BE2C (cell line): ENCODE data around the gene TNKS2.

Experiments
- DNase-seq: peaks from one replicate; pipeline ENCODE4 v3.0.0-alpha.2; 2020
- H3K27me3 ChIP-seq: fragments of 250-450 bp; sonication (Bioruptor Pico); 2 replicates; pipeline ENCODE4 v1.5.1; 2020; ENCODE audit warnings: mild to moderate bottlenecking
- H3K36me3 ChIP-seq: fragments of 250-450 bp; sonication (Bioruptor Pico); 2 replicates; pipeline ENCODE4 v1.5.1; 2020; ENCODE audit warnings: mild to moderate bottlenecking
- H3K4me1 ChIP-seq: fragments of 250-450 bp; sonication (Bioruptor Pico); 2 replicates; pipeline ENCODE4 v1.5.1; 2020
- H3K4me3 ChIP-seq: 2 replicates; pipeline ENCODE4 v1.5.1; 2011; ENCODE audit warnings: low read depth, low read length
- H3K9me3 ChIP-seq: fragments of 250-450 bp; sonication (Bioruptor Pico); 2 replicates; pipeline ENCODE4 v1.5.1; 2020
- TF ChIP-seq, protein P1 (sequence below): IDR thresholded peaks from 2 replicates; pipeline ENCODE4 v1.5.1; 2012; ENCODE audit warnings: mild to moderate bottlenecking, low read depth, low read length

Gene TNKS2

DNA sequence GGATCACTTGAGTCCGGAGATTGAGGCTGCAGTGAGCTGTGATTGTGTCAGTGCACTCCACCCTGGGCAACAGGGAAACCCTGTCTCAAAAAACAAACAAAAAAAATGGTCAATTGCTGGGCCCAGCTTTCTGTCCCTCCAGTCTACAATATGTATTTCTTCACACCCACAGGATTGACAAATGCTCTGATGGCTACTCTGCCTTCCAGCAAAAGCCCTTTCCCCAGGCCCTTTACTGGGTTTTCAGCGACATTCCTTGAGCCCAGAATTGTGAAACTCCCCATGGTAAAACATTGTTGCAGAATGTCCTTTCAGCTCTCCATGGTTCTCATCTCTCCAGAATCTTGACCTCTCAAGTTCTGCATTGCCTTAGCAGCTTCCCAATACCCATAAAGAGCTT is 23.7 kb upstream of the TNKS2 start:
- Histone ChIP-seq H3K9me3 (no peaks in the 10 kb centered on the region), H3K4me3 (no peak overlapping the region), H3K36me3 (no peaks in the 10 kb centered on the region), H3K4me1 (no peaks in the 10 kb centered on the region), H3K27me3 (no peaks in the 10 kb centered on the region)
- TF ChIP-seq, protein P1, sequence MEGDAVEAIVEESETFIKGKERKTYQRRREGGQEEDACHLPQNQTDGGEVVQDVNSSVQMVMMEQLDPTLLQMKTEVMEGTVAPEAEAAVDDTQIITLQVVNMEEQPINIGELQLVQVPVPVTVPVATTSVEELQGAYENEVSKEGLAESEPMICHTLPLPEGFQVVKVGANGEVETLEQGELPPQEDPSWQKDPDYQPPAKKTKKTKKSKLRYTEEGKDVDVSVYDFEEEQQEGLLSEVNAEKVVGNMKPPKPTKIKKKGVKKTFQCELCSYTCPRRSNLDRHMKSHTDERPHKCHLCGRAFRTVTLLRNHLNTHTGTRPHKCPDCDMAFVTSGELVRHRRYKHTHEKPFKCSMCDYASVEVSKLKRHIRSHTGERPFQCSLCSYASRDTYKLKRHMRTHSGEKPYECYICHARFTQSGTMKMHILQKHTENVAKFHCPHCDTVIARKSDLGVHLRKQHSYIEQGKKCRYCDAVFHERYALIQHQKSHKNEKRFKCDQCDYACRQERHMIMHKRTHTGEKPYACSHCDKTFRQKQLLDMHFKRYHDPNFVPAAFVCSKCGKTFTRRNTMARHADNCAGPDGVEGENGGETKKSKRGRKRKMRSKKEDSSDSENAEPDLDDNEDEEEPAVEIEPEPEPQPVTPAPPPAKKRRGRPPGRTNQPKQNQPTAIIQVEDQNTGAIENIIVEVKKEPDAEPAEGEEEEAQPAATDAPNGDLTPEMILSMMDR, result no peak
- DNase-seq, result no peak

DNA sequence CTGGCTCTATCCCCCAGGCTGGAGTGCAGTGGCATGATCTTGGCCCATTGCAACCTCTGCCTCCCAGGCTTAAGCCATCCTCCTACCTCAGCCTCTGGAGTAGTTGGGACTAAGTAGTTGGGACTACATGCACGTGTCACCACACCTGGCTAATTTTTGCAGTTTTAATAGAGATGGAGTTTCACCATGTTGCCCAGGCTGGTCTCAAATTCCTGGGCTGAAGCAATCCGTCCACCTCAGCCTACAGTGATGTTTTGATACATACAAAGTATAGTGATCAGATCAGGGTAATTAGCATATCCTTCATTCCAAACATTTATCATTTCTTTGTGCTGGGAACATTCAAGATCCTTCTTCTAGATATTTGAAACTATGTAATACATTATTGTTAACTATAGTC is 22.5 kb upstream of the TNKS2 start:
- TF ChIP-seq, protein P1, result no peak
- no peaks in the 10 kb centered on the region for H3K27me3 ChIP-seq
- H3K36me3 ChIP-seq, result no peaks in the 10 kb centered on the region
- no peaks in the 10 kb centered on the region for H3K9me3 ChIP-seq
- DNase-seq, result no peak
- H3K4me3 ChIP-seq, result no peak overlapping the region
- H3K4me1 ChIP-seq, result no peaks in the 10 kb centered on the region

DNA sequence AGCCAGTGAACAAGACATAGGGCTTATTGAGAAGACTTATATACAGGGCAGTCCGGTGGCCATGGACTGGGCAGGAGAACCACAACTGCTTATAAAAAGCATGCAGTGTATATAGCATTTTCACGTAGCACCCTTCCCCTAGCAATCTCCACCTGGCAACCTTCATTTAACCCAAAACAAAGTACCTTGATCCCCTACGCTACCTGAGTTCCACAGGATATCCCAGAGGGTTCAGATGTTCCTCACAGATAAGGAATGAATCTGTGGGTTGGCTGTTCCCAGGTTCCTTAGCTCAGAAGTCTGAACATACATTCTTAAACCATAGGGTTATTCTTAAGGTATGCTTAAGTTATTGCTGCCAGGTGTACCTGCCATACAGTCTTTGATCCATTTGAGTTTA is 22.0 kb upstream of the TNKS2 start:
- no peaks in the 10 kb centered on the region for H3K27me3 ChIP-seq
- TF ChIP-seq, protein P1, result no peak

DNA sequence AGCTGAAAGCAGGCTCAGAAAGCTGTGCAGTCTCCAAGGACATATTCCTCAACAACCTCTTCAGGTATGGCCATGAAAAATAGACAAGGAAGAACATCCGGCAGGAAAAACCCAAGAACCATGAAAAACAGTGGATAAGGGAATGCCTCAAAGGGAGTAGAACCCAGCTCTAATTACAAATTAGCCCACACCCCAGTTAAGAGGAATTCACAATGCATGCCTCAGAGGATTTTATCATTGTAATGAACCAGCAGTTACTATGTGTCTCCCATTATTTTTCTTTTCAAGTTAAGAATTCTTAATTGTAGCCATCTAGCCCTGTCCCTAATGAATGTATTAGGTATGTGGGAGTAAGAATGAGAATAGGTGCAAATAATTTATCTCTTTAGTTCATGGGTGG is 19.7 kb upstream of the TNKS2 start:
- TF ChIP-seq, protein P1, result no peak
- Histone ChIP-seq H3K4me3 (no peak overlapping the region), H3K27me3 (no peaks in the 10 kb centered on the region)

More for the DNA sequence above, 22.0 kb upstream of the TNKS2 start:
- H3K36me3 ChIP-seq, result no peaks in the 10 kb centered on the region
- no peak for DNase-seq
- no peak overlapping the region for H3K4me3 ChIP-seq
- no peaks in the 10 kb centered on the region for H3K9me3 ChIP-seq
- H3K4me1 ChIP-seq, result no peaks in the 10 kb centered on the region

DNA sequence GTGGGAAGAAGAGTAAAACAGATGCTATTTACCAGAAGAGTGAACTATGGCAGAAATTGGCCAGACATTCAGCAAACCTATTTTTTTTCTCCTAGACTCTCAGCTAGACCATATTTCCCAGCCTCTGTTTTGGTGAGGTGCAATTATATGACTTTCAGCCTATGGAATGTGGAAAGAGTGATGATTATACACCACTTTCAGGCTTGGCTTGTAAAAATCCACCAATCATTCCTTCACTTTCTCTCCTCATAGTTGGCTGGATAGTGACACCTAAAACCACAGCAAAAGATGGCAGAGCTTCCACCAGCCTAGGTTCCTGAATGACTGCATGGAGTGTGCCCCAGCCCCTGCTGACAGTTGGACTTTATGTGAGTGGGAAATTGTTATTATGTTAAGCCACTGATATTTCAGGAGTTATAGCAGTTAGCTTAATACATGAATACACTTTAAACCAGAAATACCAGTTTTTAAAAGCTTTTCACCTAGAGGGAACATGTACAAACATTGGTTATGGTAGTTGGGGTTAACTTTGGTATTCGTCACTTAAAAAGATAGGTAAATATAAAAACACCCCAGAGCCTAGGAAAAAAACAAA is 19.1 kb upstream of the TNKS2 start:
- TF ChIP-seq, protein P1, result no peak
- no peak for DNase-seq
- H3K36me3 ChIP-seq, result no peaks in the 10 kb centered on the region
- no peaks in the 10 kb centered on the region for H3K4me1 ChIP-seq
- H3K27me3 ChIP-seq, result no peaks in the 10 kb centered on the region
- no peak overlapping the region for H3K4me3 ChIP-seq
- H3K9me3 ChIP-seq, result no peaks in the 10 kb centered on the region

More for the DNA sequence above, 19.7 kb upstream of the TNKS2 start:
- H3K36me3 ChIP-seq, result no peaks in the 10 kb centered on the region
- no peaks in the 10 kb centered on the region for H3K4me1 ChIP-seq
- no peaks in the 10 kb centered on the region for H3K9me3 ChIP-seq
- no peak for DNase-seq

DNA sequence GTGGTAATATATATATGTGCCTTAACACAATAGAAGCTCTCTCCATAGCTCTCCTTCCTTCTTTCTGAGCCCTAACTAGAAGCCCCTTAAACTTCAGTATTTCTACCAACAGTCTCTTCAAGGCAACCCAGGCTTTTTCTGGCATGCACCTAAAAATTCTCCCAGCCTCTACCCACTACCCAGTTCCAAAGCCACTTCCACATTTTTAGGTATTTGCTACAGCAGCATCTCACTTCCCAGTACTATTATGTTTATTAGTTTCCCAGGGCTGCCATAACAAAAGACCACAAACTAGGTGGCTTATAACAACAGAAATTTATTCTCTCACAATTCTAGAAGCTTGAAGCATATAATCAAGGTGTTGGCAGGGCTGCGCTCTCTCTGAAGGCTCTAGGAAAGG is 15.7 kb upstream of the TNKS2 start:
- H3K9me3 ChIP-seq, result no peaks in the 10 kb centered on the region
- TF ChIP-seq, protein P1, result no peak

More for the DNA sequence above, 15.7 kb upstream of the TNKS2 start:
- Histone ChIP-seq H3K27me3 (no peaks in the 10 kb centered on the region), H3K36me3 (no peaks in the 10 kb centered on the region), H3K4me1 (no peaks in the 10 kb centered on the region), H3K4me3 (no peak overlapping the region)
- no peak for DNase-seq
